HepG2 (cell line): Measurements from ENCODE around the gene SLC6A7.

Experiments
- CTCF ChIP-seq: sonication (generic); formaldehyde crosslinking; IDR thresholded peaks from 2 replicates; pipeline ENCODE4 v1.5.0; 2020; ENCODE audit warnings: mild to moderate bottlenecking, missing genetic modification reagents, moderate library complexity
- PCBP1 ChIP-seq: fragments of 200-400 bp; formaldehyde crosslinking; IDR thresholded peaks from 2 replicates; pipeline ENCODE4 v1.6.1; 2017; ENCODE audit warnings: mild to moderate bottlenecking, low read depth, low read length, borderline replicate concordance
- PHF20 ChIP-seq: sonication (generic); formaldehyde crosslinking; IDR thresholded peaks from 2 replicates; pipeline ENCODE4 v1.5.0; 2020; ENCODE audit warnings: mild to moderate bottlenecking, missing genetic modification reagents
- POLR2AphosphoS5 ChIP-seq: IDR thresholded peaks from 2 replicates; pipeline ENCODE4 v1.6.1; 2012; ENCODE audit warnings: low read depth, low read length
- REST ChIP-seq, 2 experiments: IDR thresholded peaks; 2 replicates each; pipeline ENCODE4 v1.6.1; 2011 to 2012; ENCODE audit warnings: low read length in 2 of 2, borderline replicate concordance in 1 of 2, low read depth in 1 of 2, mild to moderate bottlenecking in 1 of 2, moderate library complexity in 1 of 2
- SMC3 ChIP-seq: IDR thresholded peaks from 2 replicates; pipeline ENCODE4 v1.6.1; 2011; ENCODE audit warnings: low read length, improper control_type of control experiment
- ZBTB34 ChIP-seq: sonication (generic); formaldehyde crosslinking; IDR thresholded peaks from 2 replicates; pipeline ENCODE4 v1.8.0; 2022; ENCODE audit warnings: mild to moderate bottlenecking, missing genetic modification reagents
- ZNF160 ChIP-seq: sonication (generic); formaldehyde crosslinking; IDR thresholded peaks from 2 replicates; pipeline ENCODE4 v1.8.0; 2022; ENCODE audit warnings: mild to moderate bottlenecking, inconsistent platforms, missing genetic modification reagents
- ZNF264 ChIP-seq: sonication (generic); formaldehyde crosslinking; IDR thresholded peaks from 2 replicates; pipeline ENCODE4 v1.4.0; 2020; ENCODE audit warnings: missing genetic modification reagents

GRCh38 chr5:150196514-150196913 lies 6.7 kb downstream of the SLC6A7 start:
- TF ChIP-seq SMC3, result no peak
- no peak for TF ChIP-seq CTCF (CRISPR knock-in tag)
- TF ChIP-seq REST (IDR thresholded peaks at IDR 0.05; ENCODE audit: borderline replicate concordance in 1 of 2, low read depth in 1 of 2, low read length in 2 of 2), result no peak
- TF ChIP-seq ZBTB34 (CRISPR knock-in tag), result no peak
- TF ChIP-seq PCBP1, result no peak
- TF ChIP-seq ZNF264 (CRISPR knock-in tag), result no peak
- TF ChIP-seq PHF20, result no peak
- no peak for TF ChIP-seq ZNF160 (CRISPR knock-in tag)
- no peak for TF ChIP-seq POLR2AphosphoS5
